PC-3 (cell line): Measurements from ENCODE around the gene BUD31. TPM values are rescaled to one million over a fixed set of nuclear protein-coding genes. Genes with fewer than 3 reads are reported as not detected.

Experiments used
- ATAC-seq: fragments of 200-7000 bp; cut with Tn5 transposase; 2 replicates; pipeline ENCODE4 v1.9.1; 2020; ENCODE audit warnings: mild to moderate bottlenecking, moderate library complexity
- BruUV-seq: library from RNA; stranded (reverse); fragments of 400-500 nt; replicated peaks from 2 replicates; lab custom pipeline; 2021; lab: Mats Ljungman, UMichigan
- CTCF ChIA-PET: fragments of 300-600 bp; sonication (Branson Sonifier 250); formaldehyde crosslinking; loops from one replicate; lab custom pipeline; 2022; ENCODE audit warnings: antibody characterized with exemption; lab: Charles Lee
- POLR2A ChIA-PET: fragments of 300-600 bp; sonication (Branson Sonifier 250); formaldehyde crosslinking; loops from one replicate; lab custom pipeline; 2022; ENCODE audit warnings: antibody characterized with exemption; ENCODE audit not compliant: unreplicated experiment; lab: Charles Lee
- DNase-seq: peaks from one replicate; pipeline ENCODE4 v3.0.0-alpha.2; 2015
- H2AFZ ChIP-seq: fragments of 300-600 bp; sonication (generic); 2 replicates; pipeline ENCODE4 v1.6.0; 2016; ENCODE audit warnings: antibody characterized with exemption, low read length
- H3F3A ChIP-seq: fragments of 300-600 bp; sonication (generic); one replicate; pipeline ENCODE4 v1.6.0; 2017; ENCODE audit warnings: antibody characterized with exemption, low read length, control low read depth, mild to moderate bottlenecking; ENCODE audit not compliant: unreplicated experiment
- H3K27ac ChIP-seq: fragments of 300-600 bp; sonication (generic); 2 replicates; pipeline ENCODE4 v1.5.1; 2016; ENCODE audit warnings: mild to moderate bottlenecking, low read length
- H3K27me3 ChIP-seq: fragments of 300-600 bp; sonication (generic); 2 replicates; pipeline ENCODE4 v1.6.1; 2016; ENCODE audit warnings: low read length, mixed read lengths
- H3K36me3 ChIP-seq: fragments of 300-600 bp; sonication (generic); 2 replicates; pipeline ENCODE4 v1.6.1; 2016; ENCODE audit warnings: low read depth, mixed run types, low read length, mixed read lengths
- H3K4me1 ChIP-seq: fragments of 300-600 bp; sonication (generic); 2 replicates; pipeline ENCODE4 v1.5.1; 2016; ENCODE audit warnings: low read length; ENCODE audit not compliant: insufficient read depth
- H3K4me2 ChIP-seq: fragments of 300-600 bp; sonication (generic); 2 replicates; pipeline ENCODE4 v1.6.0; 2016; ENCODE audit warnings: low read length
- H3K4me3 ChIP-seq: fragments of 300-600 bp; sonication (generic); 2 replicates; pipeline ENCODE4 v1.5.1; 2016; ENCODE audit warnings: mild to moderate bottlenecking, low read length, mixed read lengths
- H3K79me2 ChIP-seq: fragments of 300-600 bp; sonication (generic); 2 replicates; pipeline ENCODE4 v1.6.1; 2017; ENCODE audit warnings: low read length, mixed read lengths
- H3K9ac ChIP-seq: fragments of 300-600 bp; sonication (generic); 2 replicates; pipeline ENCODE4 v1.6.0; 2016; ENCODE audit warnings: mild to moderate bottlenecking, low read length
- H3K9me2 ChIP-seq: fragments of 300-600 bp; sonication (generic); replicated peaks from 2 replicates; pipeline ENCODE4 v1.6.1; 2016; ENCODE audit warnings: mixed run types, low read length, mixed read lengths
- H3K9me3 ChIP-seq: fragments of 300-600 bp; sonication (generic); 2 replicates; pipeline ENCODE4 v1.6.1; 2016; ENCODE audit warnings: low read length, mixed read lengths
- H4K20me1 ChIP-seq: fragments of 300-600 bp; sonication (generic); 2 replicates; pipeline ENCODE4 v1.6.1; 2016; ENCODE audit warnings: low read length, mixed read lengths
- EZH2 ChIP-seq: fragments of 300-600 bp; sonication (generic); IDR thresholded peaks from one replicate; pipeline ENCODE4 v1.6.1; 2017; ENCODE audit warnings: antibody characterized with exemption, mild to moderate bottlenecking, low read length; ENCODE audit not compliant: unreplicated experiment
- EZH2phosphoT487 ChIP-seq: fragments of 300-600 bp; sonication (generic); IDR thresholded peaks from 2 replicates; pipeline ENCODE4 v1.6.1; 2018; ENCODE audit warnings: mild to moderate bottlenecking, antibody characterized with exemption, low read length, borderline replicate concordance
- intact Hi-C: fragments of 100-400 bp; cut with micrococcal nuclease; formaldehyde crosslinking; loops from 2 replicates; pipeline ENCODE4 v1.9.0; 2023
- total RNA-seq: library from RNA; depleted of rRNA; stranded (reverse); fragments of >200 nt; gene quantifications from 2 replicates; pipeline ENCODE4 v1.2.3, GENCODE V29; 2014
- TF ChIP-seq, protein P1 (sequence below): fragments of 300-600 bp; sonication (generic); conservative IDR thresholded peaks from 2 replicates; pipeline ENCODE4 v1.5.1; 2017; ENCODE audit warnings: antibody characterized with exemption, low read depth, mild to moderate bottlenecking, low read length

The BUD31 gene
- total RNA-seq, 1 experiment from 2014 or later: 144 TPM

DNA sequence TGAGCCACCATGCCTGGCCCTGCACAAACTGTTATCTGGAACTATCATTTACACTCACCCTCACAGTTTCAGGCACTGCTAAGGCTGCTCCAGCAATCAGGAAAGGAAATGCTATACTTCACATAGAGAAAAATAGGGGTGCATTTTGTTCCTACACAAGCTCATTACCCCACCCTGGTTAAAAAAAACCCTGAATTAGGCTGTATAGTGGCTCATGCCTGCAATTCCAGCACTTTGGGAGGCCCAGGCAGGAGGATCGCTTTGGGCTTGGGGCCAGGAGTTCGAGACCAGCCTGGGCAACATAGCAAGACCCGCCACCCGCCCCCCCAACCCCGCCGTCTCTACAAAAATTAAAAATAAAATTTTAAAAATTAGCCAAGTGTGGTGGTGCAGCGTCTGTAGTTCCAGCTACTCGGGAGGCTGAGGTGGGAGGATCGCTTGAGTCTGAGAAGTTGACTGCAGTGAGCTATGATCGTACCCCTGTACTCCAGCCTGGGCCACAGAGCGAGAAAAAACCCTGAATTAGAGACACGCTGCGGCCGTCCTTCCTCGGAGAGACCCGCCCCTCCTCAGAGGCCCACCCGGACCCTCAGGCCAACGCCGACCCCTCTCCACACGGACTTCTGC is 29.3 kb downstream of the BUD31 start:
- BruUV-seq: TSS peak; percentile 62
- ATAC-seq: peak; percentile 23
- Histone ChIP-seq H3K79me2 (peaks cover 49% of the 10 kb centered on the region), H4K20me1 (0 out of 2 replicates have a peak, but pooled peaks cover 6% of the 10 kb centered on the region), H2AFZ (peak overlapping the region; percentile 96), H3F3A (no peaks in the 10 kb centered on the region), H3K27me3 (no peaks in the 10 kb centered on the region), H3K36me3 (peaks cover 4% of the 10 kb centered on the region), H3K9ac (peak overlapping the region; percentile 98), H3K4me3 (peak overlapping the region; percentile 99), H3K27ac (peak overlapping the region; percentile 49), H3K9me3 (no peaks in the 10 kb centered on the region), H3K4me1 (peaks cover 13% of the 10 kb centered on the region), H3K4me2 (peak overlapping the region; percentile 94), H3K9me2 (no peaks in the 10 kb centered on the region)
- TF ChIP-seq EZH2phosphoT487 (no peak), EZH2 (no peak)
- TF ChIP-seq, protein P1, sequence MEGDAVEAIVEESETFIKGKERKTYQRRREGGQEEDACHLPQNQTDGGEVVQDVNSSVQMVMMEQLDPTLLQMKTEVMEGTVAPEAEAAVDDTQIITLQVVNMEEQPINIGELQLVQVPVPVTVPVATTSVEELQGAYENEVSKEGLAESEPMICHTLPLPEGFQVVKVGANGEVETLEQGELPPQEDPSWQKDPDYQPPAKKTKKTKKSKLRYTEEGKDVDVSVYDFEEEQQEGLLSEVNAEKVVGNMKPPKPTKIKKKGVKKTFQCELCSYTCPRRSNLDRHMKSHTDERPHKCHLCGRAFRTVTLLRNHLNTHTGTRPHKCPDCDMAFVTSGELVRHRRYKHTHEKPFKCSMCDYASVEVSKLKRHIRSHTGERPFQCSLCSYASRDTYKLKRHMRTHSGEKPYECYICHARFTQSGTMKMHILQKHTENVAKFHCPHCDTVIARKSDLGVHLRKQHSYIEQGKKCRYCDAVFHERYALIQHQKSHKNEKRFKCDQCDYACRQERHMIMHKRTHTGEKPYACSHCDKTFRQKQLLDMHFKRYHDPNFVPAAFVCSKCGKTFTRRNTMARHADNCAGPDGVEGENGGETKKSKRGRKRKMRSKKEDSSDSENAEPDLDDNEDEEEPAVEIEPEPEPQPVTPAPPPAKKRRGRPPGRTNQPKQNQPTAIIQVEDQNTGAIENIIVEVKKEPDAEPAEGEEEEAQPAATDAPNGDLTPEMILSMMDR: no peak
- CTCF ChIA-PET: no interaction called here
- DNase-seq: no peak
- POLR2A ChIA-PET: no interaction called here
- intact Hi-C loops: loop anchor here (2.0 kb wide), 1 partner anchor 29 kb away; the partner anchor contains the start of genes BUD31 and PDAP1

DNA sequence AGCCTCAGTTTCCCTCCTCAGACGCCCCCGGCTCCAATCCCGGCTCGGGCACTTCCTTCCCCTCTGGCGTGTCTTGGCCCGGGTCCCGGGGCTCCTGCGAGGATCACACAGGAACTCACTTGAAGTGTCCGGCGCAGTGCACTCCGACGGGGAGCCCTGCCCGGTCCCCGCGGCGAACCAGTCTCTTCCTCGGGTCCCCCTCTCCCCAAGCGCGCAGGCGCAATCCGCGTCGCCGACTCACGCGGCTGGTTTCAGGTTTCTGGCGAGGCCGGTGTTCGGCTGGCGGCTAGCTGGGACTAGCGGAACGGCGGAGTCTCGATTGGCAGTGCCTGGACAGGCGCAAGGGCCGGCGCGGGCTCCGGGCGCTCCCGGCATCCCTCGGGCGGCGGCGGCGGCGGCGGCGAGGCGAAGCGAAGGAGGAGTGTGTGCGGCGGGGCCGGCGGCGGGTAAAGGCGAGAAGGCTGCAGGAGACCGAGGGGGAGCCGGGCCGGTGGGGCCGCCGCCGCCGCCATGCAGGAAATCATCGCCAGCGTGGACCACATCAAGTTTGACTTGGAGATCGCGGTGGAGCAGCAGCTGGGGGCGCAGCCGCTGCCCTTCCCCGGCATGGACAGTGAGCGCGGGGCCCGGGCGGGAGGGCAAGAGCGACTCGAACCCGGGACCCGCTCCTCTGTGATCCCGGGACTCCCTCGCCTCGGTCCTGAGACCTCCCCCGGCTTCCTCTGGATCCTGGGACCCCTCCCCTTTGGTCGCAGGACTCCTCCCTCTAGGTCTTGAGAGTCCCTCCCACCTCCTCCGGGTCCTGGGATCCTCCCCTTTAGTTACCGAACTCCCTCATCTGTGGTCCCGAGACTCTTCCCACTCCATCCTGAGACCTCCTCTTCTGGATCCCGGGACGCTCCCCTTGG is 30.1 kb downstream of the BUD31 start, which contains the start of the genes CPSF4 and PTCD1:
Gene CPSF4 (plus strand): TSS at position 371 of the 908 bp plus-strand sequence. CDS start 140 bp downstream, at position 511.
Gene PTCD1 (minus strand): TSS at position 226 of the 908 bp plus-strand sequence. CDS start 3,556 bp downstream, outside the sequence.
- Histone ChIP-seq H3K36me3 (peaks cover under 1% of the 10 kb centered on the region; the same call in 1 of the 2 replicates), H3F3A (no peaks in the 10 kb centered on the region), H3K27ac (peak within 1 kb of the TSS; percentile 49), H3K9me3 (no peaks in the 10 kb centered on the region), H3K4me1 (peaks cover 13% of the 10 kb centered on the region), H3K4me2 (peak within 1 kb of the TSS; percentile 94), H3K27me3 (no peaks in the 10 kb centered on the region), H2AFZ (peak within 1 kb of the TSS; percentile 96), H3K79me2 (peaks cover 49% of the 10 kb centered on the region), H3K4me3 (peak within 1 kb of the TSS; percentile 99), H4K20me1 (0 out of 2 replicates have a peak, but pooled peaks cover 6% of the 10 kb centered on the region), H3K9ac (peak within 1 kb of the TSS; percentile 98), H3K9me2 (no peaks in the 10 kb centered on the region)
- TF ChIP-seq, protein P1: no peak
- TF ChIP-seq EZH2phosphoT487: no peak
- TF ChIP-seq EZH2: no peak
- DNase-seq (peak; percentile 94), ATAC-seq (peak; percentile 96)
- intact Hi-C loops: loop anchor here (2.0 kb wide), 1 partner anchor 30 kb away; the partner anchor contains the start of genes BUD31 and PDAP1
- ChIA-PET CTCF (interaction anchor here (0.6 kb wide), 1 partner anchor 9 kb away, joined by 5 read pairs; no protein-coding TSS in a partner anchor), POLR2A (interaction anchor here (0.5 kb wide), 1 partner anchor 64 kb away, joined by 3 read pairs; no protein-coding TSS in a partner anchor)
- TSS peak; percentile 51 for BruUV-seq
